Gastrocnemius medialis (tissue), 4 donors: ENCODE results near the gene HAO1.

Experiments used
- CTCF ChIP-seq, 5 experiments: fragments of 450-650 bp in 3 of 5; fragments of 200-600 bp in 2 of 5; sonication (generic) in 2 of 5; IDR thresholded peaks in 4 of 5; conservative IDR thresholded peaks in 1 of 5; 1 replicate in 4 of 5; 2 replicates in 1 of 5; pipeline ENCODE4 v1.5.1; 2016 to 2019; ENCODE audit warnings: antibody characterized with exemption in 5 of 5, mild to moderate bottlenecking in 3 of 5, moderate library complexity in 3 of 5
- POLR2A ChIP-seq, 2 donors: fragments of 450-650 bp; IDR thresholded peaks; one replicate each; pipeline ENCODE4 v1.6.1; 2017; ENCODE audit warnings: antibody characterized with exemption in 2 of 2, mild to moderate bottlenecking in 2 of 2, moderate library complexity in 2 of 2

- TF ChIP-seq CTCF (IDR thresholded peaks at IDR 0.05 in 4 of 5, conservative IDR thresholded peaks at IDR 0.05 in 1 of 5) (no peak), POLR2A (IDR thresholded peaks at IDR 0.05) (no peak)
Observed at GRCh38 chr20:7891705-7892104, 48.6 kb downstream of the HAO1 start.
